Sciatic nerve (tissue), 2 donors: ENCODE measurements around the gene KCTD3. TPM values are rescaled to one million over a fixed set of nuclear protein-coding genes. Genes with fewer than 3 reads are reported as not detected.

Experiments used
- ATAC-seq: fragments of 200-7000 bp; cut with Tn5 transposase; one replicate; pipeline ENCODE4 v1.9.1; 2020; ENCODE audit warnings: mild to moderate bottlenecking, moderate library complexity
- DNase-seq: peaks from one replicate; pipeline ENCODE4 v3.0.0-alpha.2; 2020; ENCODE audit warnings: low spot score
- intact Hi-C: fragments of 100-400 bp; cut with DNase I; formaldehyde crosslinking; loops from one replicate; pipeline ENCODE4 v1.14.2; 2022
- total RNA-seq: library from RNA; stranded (reverse); fragmentation: NEBNext Ultra II Directional; extraction: Animal tissue kit (Norgen Biotek cat#: 25700); gene quantifications from one replicate; pipeline ENCODE4 v1.2.1, GENCODE V29; 2021
- donor health status: DM: no; HTN: no; CAD: no.
- donor health status: DM: no; HTN: no; CAD: no.

Gene KCTD3
- total RNA-seq, 1 donor from 2014 or later, result 59.4 TPM

DNA sequence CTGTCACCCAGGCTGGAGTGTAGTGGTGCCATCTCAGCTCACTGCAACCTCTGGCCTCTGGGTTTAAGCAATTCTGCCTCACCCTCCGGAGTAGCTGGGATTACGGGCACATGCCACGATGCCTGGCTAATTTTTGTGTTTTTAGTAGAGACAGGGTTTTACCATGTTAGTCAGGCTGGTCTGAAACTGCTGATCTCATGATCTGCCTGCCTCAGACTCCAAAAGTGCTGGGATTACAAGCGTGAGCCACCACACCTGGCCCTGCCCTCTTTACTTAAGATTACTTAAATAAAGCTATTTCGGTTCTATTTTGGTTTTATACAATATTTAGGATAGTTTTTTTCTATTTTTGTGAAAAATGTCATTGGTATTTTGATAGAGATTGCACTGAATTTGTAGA lies 15.3 kb upstream of the KCTD3 start:
- intact Hi-C loops, result no loop called here
- ATAC-seq, result no peak

DNA sequence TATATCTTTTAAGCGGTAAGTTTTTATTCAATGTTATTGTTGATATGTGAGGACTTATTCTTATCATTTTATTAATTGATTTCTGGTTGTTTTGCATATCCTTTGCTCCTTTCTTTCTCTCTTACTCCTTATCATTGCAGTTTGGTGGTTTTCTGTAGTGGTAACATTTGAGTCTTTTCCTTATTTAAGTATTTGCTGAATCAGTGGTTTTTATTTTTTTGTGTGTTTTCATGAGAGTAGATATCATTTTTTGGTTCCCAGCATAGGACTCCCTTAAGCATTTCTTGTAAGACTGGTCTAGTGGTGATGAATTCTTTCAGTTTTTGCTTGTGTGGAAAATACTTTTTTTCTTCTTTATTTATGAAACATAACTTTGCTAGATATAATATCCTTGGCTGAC lies 12.2 kb upstream of the KCTD3 start:
- no peak for DNase-seq
- ATAC-seq, result no peak
- intact Hi-C loops, result no loop called here

More for the DNA sequence above, 15.3 kb upstream of the KCTD3 start:
- DNase-seq, result no peak

DNA sequence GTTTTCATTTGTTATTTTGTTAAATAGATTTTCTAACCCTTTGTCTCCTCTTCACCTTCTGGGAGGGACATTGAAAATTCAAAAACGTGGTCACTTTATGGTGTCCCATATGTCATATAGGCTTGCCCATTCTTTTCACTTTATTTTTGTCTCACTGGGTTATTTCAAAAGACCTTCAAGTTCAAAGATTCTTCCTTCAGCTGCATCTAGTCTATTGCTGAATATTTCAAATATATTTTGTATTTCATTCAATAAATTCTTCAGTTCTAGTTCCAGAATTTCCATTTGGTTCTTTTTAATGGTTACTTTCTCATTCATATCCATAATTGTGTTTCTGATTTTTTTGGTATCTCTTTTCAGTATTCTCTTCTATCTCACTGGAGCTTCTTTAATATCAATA lies 11.6 kb upstream of the KCTD3 start:
- no peak for ATAC-seq

DNA sequence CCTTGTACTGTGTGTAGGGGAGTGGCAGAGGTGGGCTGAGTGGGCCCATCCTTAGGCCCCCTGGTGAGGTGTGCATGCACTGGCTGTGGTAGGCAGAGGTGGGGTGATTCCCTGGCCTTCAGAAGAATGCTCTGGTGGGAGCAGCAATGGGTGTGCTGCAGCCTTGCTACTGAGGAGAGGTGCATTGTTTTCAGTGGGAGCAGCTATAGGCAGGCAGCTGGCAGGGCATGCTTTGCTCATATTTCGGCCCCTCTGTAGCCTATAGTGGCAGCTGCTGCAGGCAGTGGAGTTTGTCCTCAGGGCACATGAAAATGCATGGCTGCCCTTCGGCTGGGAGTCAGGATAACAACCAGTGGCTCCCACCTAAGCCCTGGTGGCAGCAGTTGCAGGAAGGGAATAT lies 10.1 kb upstream of the KCTD3 start:
- DNase-seq (no peak), ATAC-seq (no peak)
- intact Hi-C loops, result no loop called here

More for the DNA sequence above, 11.6 kb upstream of the KCTD3 start:
- no peak for DNase-seq
- intact Hi-C loops, result no loop called here

DNA sequence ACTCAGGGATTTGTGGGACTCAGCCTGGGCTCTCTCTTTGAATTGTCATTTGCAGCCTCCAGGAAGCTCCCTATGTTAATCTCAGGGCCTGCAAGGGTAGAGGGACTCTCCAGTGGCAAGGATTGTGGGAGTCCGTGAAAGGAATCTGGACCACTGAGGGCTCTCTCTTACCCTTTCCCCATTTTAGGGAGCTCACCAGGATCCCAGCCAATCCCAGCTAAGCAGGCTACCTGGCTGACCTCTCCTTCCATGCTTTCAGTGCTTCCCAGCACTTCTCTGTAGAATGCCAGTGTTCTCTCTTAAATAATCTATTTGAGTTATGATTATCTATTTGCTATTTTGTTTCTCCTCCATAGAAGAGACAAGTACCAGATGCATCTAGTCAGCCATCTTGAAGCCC lies 9.6 kb upstream of the KCTD3 start:
- no peak for ATAC-seq
- no peak for DNase-seq

DNA sequence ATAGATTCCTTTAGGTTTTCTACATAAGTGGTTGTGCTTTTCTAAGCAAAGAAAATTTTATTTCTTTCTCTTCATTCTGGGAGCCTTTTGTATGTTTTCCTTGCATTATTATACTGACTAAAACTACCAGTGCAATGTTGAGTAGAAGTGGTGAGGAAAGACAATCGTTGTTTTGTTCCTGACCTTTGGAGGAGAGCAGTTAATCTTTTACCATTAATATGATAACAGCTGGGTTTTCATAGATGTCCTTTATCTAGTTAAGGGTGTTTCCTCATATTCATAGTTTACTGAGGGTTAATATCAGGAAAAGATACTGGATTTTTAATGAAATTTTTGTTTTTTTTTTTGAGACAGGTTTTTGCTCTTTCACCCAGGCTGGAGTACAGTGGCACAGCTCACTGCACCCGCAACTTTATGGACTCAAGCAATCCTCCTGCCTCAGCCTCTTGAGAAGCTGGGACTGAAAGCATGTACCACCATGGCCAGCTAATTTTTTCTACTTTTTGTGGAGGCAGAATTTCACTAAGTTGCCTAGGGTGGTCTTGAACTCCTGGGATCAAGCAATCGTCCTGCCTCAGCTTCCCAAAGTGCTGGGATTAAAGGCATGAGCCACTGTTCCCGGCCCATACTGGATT lies 9.0 kb upstream of the KCTD3 start:
- no peak for DNase-seq
- ATAC-seq, result no peak
- intact Hi-C loops, result no loop called here

More for the DNA sequence above, 9.6 kb upstream of the KCTD3 start:
- intact Hi-C loops, result no loop called here

DNA sequence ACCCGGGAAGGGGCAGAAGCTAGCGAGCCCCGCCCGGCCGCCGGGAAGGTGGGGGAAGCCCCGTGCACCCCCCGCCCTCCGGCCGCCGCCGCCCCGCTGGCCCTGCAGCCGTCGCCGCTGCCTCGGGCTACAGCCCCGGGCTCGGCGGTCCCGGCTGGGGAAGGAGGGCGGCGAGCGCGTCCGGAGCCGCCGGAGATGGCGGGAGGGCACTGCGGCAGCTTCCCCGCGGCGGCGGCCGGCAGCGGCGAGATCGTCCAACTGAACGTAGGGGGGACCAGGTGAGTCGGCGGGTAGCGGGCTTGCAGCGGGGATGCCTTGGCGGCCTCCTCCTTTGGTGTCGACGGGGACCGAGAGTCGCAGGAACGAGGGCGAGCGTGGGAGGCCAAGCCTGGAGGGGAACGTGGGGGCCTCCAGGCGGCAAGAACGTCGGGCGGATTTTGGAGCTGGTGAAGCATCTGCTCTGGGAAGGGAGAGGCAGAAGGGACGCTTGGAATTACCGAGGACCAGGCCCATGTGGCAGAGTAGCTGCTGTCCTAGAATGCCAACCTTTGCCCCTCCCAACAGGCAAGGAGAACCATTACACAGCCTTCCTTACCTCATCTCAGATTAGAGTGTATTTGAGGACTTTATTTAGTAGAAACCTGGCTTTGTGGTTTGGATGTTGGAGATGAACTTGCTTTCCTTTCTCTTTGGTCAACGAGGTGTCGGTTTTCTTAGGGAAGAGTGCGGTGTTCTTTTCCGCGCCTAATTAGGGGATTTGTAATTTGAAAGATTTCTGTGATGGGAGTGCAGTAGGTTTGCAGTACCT lies 591 bp downstream of the KCTD3 start:
- ATAC-seq (peak; percentile 73), DNase-seq (peak; percentile 76)
- intact Hi-C loops, result no loop called here

DNA sequence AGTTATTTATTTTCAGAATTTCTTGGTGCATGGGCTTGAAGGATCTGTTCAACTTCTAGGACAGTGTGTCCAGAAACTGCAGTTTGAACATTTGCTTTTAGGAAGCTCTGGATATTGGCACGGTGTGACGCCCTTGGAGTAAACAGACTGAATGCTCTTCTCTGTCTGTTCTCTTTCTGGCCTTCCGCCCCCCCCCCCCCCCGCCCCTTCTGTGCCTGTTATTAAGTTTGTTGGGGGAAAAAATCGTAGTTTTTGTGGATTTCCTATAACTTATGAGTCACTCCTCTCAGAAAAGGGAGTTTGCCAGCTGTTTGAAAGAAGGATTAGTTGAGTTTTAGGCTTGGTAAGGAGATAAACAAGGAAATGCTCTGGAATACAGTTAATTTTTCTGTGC lies 1.2 kb downstream of the KCTD3 start:
- DNase-seq (no peak), ATAC-seq (peak; percentile 61)
- intact Hi-C loops, result no loop called here

DNA sequence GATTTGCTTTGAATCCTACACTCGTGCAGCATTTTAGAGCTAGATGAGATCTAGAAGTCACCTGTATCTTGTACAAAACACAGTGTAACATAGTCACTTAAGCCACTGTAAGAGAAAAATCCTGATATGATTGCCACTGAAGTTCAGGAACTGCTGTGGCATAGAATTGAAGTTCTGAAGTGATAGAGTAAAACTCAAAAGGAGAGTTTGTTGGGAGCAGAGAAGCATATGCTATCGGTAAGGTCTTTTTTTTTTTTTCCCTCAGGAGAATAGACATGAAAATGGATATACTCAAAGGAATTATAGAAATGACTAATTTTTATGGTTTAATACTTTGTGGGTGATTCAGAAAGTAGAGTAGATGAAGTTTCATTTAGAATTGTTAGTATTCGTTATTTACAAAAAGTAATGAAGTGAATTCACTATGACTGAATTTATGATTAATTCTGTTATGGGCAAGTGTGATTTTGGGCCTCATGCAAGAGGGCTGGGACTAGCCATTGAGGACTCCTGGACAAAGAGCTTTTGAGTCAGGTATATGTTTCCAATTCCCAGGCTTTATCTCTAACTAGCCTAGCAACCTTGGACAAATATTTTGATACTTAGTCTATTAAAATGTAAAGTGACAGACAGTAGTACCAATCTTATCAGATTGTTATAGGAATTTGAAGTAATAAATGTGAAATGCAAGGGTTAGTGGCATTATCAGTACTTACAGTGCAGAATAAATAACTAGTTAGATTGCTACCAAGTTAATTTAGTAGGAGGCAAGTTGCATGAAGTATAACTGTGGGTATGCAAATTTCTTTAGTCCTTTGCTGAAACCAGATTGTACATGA lies 3.1 kb downstream of the KCTD3 start:
- no peak for DNase-seq
- intact Hi-C loops, result no loop called here
- no peak for ATAC-seq

DNA sequence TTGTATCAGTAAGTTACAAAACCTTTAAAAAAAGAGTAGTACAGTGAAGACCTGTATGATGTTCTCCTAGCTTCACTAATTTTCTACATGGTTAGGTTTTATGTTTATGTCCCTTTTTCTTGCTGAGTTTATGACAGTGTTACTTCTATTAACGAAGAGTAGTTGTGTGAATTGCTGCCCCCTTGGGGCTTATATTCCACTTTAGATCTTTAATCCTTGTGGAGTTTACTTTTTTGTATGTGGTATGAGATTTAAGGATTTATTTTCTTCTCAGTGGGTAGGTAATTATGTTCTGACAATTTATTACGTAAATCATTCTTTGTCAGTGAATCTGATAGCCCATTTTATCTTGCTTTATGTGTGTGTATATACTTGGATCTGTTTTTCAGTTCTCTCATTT lies 14.8 kb downstream of the KCTD3 start:
- DNase-seq (no peak), ATAC-seq (no peak)
- intact Hi-C loops, result no loop called here

DNA sequence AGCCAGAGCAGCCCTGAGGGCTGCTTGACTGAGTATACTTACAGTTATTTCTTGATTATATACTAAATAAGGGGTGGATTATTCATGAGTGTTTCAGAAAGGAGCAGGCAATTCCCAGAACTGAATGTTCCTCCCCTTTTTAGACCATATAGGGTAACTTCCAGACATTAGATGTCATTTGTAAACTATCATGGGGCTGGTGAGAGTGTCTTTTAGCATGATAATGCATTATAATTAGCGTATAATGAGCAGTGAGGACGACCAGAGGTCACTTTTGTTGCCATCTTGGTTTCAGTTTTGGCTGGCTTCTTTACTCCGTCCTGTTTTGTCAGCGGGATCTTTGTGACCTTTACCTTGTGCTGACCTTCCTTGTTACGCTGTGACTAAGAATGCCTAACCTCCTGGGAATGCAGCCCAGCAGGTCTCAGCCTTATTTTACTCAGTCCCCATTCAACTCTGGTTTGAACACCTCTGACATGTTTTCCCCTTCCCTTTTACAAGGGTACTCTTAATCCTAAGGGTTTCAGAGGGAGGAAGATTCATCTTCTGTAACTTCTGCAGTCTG lies 16.2 kb downstream of the KCTD3 start:
- ATAC-seq (no peak), DNase-seq (no peak)
- intact Hi-C loops, result no loop called here

DNA sequence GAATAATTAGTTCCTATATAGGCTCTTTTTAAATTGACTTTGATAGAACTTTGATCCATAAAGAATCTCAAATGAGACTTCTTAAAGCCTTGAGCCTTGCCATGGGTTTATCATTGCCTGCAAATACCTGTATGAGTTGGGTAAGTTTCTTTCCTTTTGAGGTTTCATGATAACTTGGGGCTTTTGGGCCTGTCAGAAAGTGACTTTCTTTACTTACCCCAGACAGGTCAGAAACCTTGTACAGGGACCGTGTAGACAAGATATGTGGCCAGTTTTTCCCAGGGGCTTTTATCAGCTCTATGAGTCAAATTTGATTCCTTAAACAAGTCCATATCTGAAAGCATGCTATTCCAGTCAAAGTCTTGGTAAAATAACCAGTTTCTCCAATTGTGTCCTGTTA lies 17.3 kb downstream of the KCTD3 start:
- ATAC-seq, result no peak

DNA sequence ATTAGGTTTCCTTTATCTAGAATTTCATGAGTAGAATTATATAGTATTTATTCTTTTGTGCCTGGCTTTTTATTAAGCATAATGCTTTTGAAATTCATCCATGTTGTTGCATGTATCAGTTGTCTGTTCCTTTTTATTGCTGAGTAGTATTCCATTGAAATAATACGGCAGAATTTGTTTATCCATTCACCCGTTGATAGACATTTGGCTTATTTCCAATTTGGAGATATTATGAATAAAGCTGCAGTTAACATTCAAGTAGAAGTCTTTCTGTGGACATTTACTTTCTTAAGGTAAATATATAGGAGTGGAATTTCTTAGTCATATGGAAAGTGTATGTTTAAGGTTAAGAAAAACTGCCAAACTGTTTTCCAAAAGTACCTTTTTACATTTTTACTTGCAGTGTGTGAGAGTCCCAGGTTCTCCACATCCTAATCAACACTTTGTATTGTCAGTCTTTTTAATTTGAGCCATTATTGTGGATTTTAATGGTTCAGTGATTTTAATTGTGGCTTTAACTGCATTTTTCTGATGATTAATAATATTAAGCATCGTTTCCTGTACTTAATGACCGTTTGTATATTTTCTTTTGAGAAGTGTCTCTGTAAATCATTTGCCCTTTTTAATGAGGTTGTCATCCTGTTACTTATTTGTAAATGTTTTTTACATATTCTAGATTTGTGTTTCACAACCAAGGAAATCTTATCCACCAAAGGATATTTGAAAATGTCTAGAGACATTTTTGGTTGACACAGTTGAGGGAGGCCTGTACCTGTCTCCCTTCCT lies 22.7 kb downstream of the KCTD3 start:
- ATAC-seq (no peak), DNase-seq (no peak)
- intact Hi-C loops, result no loop called here

More for the DNA sequence above, 17.3 kb downstream of the KCTD3 start:
- intact Hi-C loops, result no loop called here
- DNase-seq, result no peak

DNA sequence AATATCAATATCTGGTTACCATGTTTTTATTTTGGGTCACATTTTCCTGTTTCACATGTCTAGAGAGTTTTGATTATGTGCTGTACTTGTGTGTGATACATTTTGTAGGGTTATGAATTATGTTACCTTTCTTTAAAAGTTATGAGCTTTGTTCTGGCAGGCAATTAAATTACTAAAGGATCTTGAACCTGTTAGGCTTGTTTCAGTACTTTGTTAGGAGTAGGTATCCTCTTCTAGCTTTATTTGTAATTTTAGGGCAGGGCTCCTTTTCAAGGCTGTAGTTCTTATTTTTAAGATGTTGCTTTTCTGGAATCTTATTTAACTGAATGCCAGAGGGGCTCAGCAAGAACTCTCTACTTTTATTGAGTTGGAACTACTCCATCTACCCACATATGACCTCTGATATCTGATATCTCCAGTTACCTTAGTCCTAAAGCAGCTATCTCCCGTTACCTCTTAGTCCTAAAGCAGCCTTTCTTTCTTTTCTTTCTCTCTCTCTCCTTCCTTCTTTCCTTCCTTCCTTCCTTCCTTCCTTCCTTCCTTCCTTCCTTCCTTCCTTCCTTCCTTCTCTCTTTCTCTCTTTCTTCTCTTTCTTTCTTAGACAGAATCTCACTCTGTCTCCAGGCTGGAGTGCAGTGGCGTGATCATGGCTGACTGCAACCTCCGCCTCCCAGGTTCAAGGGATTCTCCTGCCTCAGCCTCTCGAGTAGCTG lies 23.8 kb downstream of the KCTD3 start:
- ATAC-seq (no peak), DNase-seq (no peak)
- intact Hi-C loops, result no loop called here

DNA sequence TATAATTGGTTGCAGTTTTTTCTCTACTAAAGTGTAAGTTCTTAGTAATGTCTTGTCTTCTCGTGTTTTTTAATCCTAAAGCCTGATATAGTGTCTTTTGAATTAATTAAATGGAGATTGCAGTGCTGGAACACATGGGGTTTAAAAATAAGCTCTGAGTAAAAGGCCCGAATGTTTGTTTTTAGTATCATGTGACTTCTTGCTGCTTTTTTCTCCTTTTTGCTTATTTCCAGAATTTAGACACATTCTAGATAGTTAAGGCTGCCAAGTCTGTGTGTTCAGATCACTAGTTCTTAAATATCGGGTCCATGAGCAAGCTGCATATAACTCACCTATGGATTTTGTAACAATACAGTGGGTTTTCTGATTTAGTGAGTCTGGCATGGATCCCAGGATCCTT lies 27.5 kb downstream of the KCTD3 start:
- no peak for DNase-seq
- no peak for ATAC-seq
- intact Hi-C loops, result no loop called here

DNA sequence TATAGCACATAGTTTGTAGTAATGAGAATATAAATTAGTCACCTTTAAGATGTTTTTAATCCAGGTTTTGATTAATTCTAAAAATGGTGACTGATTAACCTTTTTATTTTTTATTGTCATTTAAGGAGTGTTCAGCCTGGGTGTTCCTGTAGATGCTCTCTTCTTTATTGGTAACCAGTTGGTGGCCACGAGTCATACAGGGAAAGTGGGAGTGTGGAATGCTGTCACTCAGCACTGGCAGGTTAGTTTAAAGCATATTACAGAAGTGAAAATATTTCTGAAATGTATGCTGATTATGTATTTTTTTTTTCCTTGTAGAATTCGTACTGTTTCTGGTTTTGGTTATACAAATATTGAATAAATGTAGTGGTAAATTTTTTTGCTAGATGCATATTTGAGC lies 28.1 kb downstream of the KCTD3 start:
- ATAC-seq, result no peak
- intact Hi-C loops, result no loop called here
- DNase-seq, result no peak

DNA sequence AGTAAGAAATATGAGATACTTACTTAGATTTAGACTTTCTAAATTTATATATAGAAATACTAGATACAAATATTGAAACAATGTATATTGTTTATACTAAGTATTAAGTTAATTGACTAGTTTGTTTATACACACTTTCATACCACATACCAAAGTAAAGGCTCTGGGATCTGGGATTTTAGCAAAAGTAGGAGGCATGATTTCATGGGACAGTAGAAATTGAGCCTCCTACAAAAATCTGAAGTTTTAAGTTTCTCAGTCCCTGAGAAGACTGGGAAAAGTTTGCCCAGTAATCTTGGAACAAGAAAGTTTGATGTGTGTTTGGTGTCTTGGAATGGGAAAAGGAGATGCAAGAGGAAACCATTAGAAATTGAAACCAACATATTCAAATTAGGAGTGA lies 30.9 kb downstream of the KCTD3 start:
- no peak for ATAC-seq
- no peak for DNase-seq
- intact Hi-C loops, result no loop called here

DNA sequence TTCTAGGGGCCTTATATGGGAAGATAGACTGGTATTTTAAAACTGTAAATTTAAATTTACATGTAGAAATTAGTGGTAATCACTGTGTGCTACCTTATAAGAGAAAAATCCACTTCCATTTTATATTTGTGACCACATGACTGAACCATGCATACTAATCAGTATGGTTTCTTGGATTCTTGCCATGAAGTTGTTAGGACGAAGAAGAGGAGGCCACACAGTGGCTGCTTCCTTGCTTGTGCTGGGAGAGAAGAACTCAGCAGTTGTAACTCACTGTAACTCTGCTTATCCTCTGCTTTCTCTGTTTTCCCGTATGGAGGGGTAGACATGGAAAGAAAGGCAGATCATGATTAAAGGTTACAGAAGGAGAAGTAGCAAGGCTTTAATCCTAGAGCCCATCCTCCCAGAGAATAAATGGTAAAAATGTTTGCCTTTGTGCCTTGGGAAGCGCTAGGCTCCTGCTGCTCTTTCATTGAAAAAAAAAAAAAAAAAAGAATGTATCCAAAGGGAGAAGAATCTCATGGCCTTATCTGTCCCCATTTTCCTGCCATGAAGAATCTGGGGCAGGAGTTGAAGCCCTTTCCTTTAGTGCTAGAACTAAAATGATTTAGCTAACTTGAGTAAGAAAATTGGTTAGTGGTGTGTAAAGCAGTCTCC lies 32.4 kb downstream of the KCTD3 start:
- ATAC-seq, result no peak
- no peak for DNase-seq
- intact Hi-C loops, result no loop called here
